ENCODE results near the gene BTBD16. TPM values are rescaled to one million over a fixed set of nuclear protein-coding genes. Genes with fewer than 3 reads are reported as not detected.
A peak's percentile ranks its signal among the peaks of the same experiment; 100 is the strongest.

Gene BTBD16
- total RNA-seq, 1 donor: not detected

DNA sequence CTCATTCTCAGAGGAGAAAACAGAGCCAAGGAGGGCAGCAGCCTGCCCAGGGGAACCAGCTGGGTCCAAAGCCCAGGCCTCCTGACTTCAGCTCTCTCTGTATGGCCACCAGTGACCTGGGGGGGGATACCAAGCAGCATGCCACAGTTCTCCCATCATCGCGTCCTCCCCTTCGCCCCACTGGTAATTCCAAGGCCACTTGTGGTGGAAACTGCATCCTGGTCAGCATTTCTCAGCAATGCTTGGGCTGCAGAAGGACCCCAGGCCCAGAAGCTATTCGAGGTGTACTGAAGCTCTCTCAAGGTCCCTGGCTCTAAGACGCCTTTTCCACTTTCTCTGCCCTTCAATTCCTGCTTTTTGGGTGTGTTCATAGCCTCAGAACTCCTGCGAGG lies 27.1 kb downstream of the BTBD16 start:
- no peaks in the 10 kb centered on the region for H4K20me1 ChIP-seq (ENCODE audit: insufficient read depth, low read length)
- no peaks in the 10 kb centered on the region for H3K79me2 ChIP-seq (ENCODE audit: insufficient read depth, low read length)
- H3K27me3 ChIP-seq (ENCODE audit: insufficient read depth, low read length): peaks cover 16% of the 10 kb centered on the region
- H3K27ac ChIP-seq (ENCODE audit: low read depth, low read length): no peak overlapping the region
- TF ChIP-seq, protein P1, sequence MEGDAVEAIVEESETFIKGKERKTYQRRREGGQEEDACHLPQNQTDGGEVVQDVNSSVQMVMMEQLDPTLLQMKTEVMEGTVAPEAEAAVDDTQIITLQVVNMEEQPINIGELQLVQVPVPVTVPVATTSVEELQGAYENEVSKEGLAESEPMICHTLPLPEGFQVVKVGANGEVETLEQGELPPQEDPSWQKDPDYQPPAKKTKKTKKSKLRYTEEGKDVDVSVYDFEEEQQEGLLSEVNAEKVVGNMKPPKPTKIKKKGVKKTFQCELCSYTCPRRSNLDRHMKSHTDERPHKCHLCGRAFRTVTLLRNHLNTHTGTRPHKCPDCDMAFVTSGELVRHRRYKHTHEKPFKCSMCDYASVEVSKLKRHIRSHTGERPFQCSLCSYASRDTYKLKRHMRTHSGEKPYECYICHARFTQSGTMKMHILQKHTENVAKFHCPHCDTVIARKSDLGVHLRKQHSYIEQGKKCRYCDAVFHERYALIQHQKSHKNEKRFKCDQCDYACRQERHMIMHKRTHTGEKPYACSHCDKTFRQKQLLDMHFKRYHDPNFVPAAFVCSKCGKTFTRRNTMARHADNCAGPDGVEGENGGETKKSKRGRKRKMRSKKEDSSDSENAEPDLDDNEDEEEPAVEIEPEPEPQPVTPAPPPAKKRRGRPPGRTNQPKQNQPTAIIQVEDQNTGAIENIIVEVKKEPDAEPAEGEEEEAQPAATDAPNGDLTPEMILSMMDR (IDR thresholded peaks at IDR 0.05; ENCODE audit: extremely low read depth, low read depth, low read length): no peak
- H3K36me3 ChIP-seq (ENCODE audit: insufficient read depth, low read length): no peaks in the 10 kb centered on the region
- no peak overlapping the region for H3K4me3 ChIP-seq (ENCODE audit: insufficient read depth, low read length)
- DNase-seq (ENCODE audit: insufficient read length, low spot score, missing footprints): no peak
- H2AFZ ChIP-seq (ENCODE audit: low read length): no peak overlapping the region
- no peak overlapping the region for H3K4me2 ChIP-seq (ENCODE audit: insufficient read depth, low read length)
- peaks cover 12% of the 10 kb centered on the region for H3K4me1 ChIP-seq (ENCODE audit: insufficient read depth, low read length)
- H3K9me3 ChIP-seq (ENCODE audit: low read depth, low read length): no peaks in the 10 kb centered on the region

DNA sequence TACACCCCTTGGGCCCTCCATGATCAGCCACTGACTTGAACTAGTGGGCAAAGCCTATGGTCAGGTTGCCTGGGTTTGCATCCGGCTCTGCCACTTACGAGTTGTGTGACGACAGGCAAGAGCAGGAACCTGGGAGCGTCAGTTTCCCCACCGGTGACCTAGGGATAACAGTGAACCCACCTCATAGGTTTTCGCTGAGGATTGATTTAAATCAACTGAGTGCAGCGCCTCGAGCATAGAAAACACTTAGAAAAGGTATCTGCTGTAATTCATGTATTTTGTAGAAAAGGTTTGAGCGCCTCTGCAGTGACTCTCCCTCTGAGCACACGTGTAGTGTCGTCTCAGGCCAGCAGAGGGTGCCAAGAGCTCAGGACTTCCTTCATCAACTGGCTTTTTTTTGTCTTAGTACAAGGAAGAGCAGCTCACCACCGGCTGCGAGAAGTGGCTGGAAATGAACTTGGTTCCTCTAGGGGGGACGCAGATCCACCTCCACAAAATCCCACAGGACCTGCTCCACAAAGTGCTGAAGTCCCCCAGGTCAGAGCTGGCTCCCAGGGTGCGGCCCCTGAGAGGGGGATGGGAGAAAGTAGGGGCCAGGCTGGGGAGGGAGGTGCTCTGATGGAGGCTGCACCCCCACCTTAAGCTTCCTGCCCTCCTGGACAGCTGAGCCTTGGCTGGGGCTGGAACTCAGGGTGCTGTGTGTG lies 27.7 kb downstream of the BTBD16 start:
- peaks cover 12% of the 10 kb centered on the region for H3K4me1 ChIP-seq (ENCODE audit: insufficient read depth, low read length)
- H3K79me2 ChIP-seq (ENCODE audit: insufficient read depth, low read length): no peaks in the 10 kb centered on the region
- peak overlapping the region; percentile 50 for H3K4me3 ChIP-seq (ENCODE audit: insufficient read depth, low read length)
- no peaks in the 10 kb centered on the region for H4K20me1 ChIP-seq (ENCODE audit: insufficient read depth, low read length)
- TF ChIP-seq, protein P1 (IDR thresholded peaks at IDR 0.05; ENCODE audit: extremely low read depth, low read depth, low read length): peak; percentile 93
- peaks cover 16% of the 10 kb centered on the region for H3K27me3 ChIP-seq (ENCODE audit: insufficient read depth, low read length)
- no peaks in the 10 kb centered on the region for H3K36me3 ChIP-seq (ENCODE audit: insufficient read depth, low read length)
- H3K4me2 ChIP-seq (ENCODE audit: insufficient read depth, low read length): peak overlapping the region; percentile 65
- H3K27ac ChIP-seq (ENCODE audit: low read depth, low read length): no peak overlapping the region
- peak overlapping the region; percentile 79 for H2AFZ ChIP-seq (ENCODE audit: low read length)
- H3K9me3 ChIP-seq (ENCODE audit: low read depth, low read length): no peaks in the 10 kb centered on the region
- peak; percentile 91 for DNase-seq (ENCODE audit: insufficient read length, low spot score, missing footprints)

DNA sequence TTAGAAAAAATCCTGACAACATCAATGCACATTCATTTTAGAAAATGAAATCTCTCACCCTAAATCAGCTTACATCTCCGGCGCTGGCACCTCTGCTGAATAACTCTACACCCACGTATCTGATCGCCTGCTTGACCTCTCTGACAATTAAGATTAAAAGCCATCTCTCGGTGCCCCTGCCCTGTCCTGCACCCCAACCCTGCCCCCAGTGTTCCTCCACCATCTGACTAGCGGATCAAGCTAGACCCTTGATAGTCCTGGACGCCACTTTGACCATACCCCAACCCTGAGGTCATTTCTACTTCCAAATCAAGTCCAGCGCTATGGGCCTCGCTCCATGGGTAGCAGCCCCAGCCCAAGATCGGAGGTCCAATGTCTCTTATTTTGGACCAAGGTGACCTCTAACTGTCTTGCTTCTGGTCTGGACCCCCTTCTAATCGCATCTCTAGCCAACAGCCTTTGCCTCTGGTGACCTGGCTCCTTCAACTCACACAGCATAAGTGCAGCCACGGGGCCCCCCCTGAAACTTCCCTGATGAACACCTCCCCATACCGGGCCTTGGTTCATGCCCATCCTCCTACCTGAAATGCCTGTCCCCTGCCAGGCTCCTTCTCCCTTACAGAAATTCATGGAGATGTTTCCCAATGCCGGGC lies 28.5 kb downstream of the BTBD16 start:
- Histone ChIP-seq H3K27me3 (ENCODE audit: insufficient read depth, low read length) (peaks cover 16% of the 10 kb centered on the region), H3K4me1 (ENCODE audit: insufficient read depth, low read length) (peaks cover 12% of the 10 kb centered on the region), H3K9me3 (ENCODE audit: low read depth, low read length) (no peaks in the 10 kb centered on the region), H3K4me2 (ENCODE audit: insufficient read depth, low read length) (peak overlapping the region; percentile 65), H3K36me3 (ENCODE audit: insufficient read depth, low read length) (no peaks in the 10 kb centered on the region), H4K20me1 (ENCODE audit: insufficient read depth, low read length) (no peaks in the 10 kb centered on the region), H3K4me3 (ENCODE audit: insufficient read depth, low read length) (no peak overlapping the region), H3K79me2 (ENCODE audit: insufficient read depth, low read length) (no peaks in the 10 kb centered on the region), H3K27ac (ENCODE audit: low read depth, low read length) (no peak overlapping the region), H2AFZ (ENCODE audit: low read length) (no peak overlapping the region)
- TF ChIP-seq, protein P1 (IDR thresholded peaks at IDR 0.05; ENCODE audit: extremely low read depth, low read depth, low read length): no peak
- DNase-seq (ENCODE audit: insufficient read length, low spot score, missing footprints): no peak

DNA sequence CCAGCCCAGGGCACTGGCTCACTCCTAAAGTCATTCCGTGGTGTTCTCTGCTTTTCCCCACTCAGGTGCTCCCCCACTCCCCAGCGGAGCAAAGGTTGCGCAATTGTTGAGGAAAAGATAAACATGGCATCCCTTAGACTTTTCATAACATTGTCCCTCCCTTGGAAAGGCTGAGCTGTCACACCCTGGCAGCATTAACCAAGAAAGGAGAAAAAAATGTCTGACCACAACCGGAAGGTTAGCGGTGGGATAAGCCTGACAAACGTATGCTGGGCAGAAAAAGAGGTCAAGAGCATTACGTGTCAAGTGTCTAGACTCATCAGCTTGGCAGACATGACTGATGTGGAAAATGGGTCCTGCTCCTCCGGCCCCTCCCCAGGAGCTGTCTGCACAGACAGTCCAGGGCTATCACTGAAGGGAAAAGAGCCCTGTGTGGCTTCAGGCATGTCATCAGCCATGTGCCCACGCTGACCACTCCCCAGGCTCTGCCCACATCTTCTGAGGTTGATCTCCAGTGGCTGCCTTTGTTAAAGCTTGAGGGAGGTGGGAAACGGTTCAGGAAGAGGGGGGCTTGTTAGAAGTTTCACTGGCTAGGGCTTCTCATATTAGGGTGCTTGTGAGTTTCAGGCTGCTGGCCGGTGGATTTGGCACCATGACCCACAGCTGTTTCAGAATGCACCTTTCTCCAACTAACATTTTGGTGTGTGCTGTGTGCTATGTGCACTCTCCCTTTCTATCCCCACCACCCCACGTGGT lies 30.1 kb downstream of the BTBD16 start:
- TF ChIP-seq, protein P1 (IDR thresholded peaks at IDR 0.05; ENCODE audit: extremely low read depth, low read depth, low read length): no peak
- no peaks in the 10 kb centered on the region for H3K79me2 ChIP-seq (ENCODE audit: insufficient read depth, low read length)
- no peaks in the 10 kb centered on the region for H3K36me3 ChIP-seq (ENCODE audit: insufficient read depth, low read length)
- peaks cover 15% of the 10 kb centered on the region for H3K27me3 ChIP-seq (ENCODE audit: insufficient read depth, low read length)
- peak overlapping the region; percentile 32 for H3K4me2 ChIP-seq (ENCODE audit: insufficient read depth, low read length)
- H2AFZ ChIP-seq (ENCODE audit: low read length): peak overlapping the region; percentile 57
- H3K4me1 ChIP-seq (ENCODE audit: insufficient read depth, low read length): peaks cover 12% of the 10 kb centered on the region
- no peak overlapping the region for H3K4me3 ChIP-seq (ENCODE audit: insufficient read depth, low read length)
- peak overlapping the region; percentile 62 for H3K27ac ChIP-seq (ENCODE audit: low read depth, low read length)
- DNase-seq (ENCODE audit: insufficient read length, low spot score, missing footprints): peak; percentile 90
- peaks cover 2% of the 10 kb centered on the region for H3K9me3 ChIP-seq (ENCODE audit: low read depth, low read length)
- H4K20me1 ChIP-seq (ENCODE audit: insufficient read depth, low read length): no peaks in the 10 kb centered on the region
